GM18507 (cell line): ENCODE results near the gene CBLL1.

Source experiments
- DNase-seq: peaks from one replicate; pipeline ENCODE4 v3.0.0; 2011; ENCODE audit warnings: low read depth; ENCODE audit not compliant: insufficient read length; ENCODE audit errors: extremely low spot score
- FAIRE-seq: peaks from 2 replicates; lab custom pipeline; 2011; peaks lifted over from hg19 to GRCh38; lab: Jason Lieb, UNC

Gene CBLL1

DNA sequence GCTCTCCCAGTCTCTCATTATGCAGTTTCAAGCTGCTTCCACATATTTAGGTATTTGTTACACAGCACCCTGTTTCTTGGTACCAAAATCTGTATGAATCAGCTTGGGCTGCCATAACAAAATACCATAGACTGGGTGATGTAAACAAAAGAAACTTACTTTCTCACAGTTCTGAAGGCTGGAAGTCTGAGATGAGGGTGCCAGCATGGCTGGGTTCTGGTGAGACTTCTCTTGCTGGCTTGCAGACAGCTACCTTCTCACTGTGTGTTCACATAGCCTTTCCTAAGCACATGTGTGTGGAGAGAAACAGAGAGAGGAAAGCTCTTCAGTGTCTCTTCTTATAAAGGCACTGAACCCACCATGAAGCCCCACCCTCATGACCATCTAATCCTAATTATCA is 15.7 kb upstream of the CBLL1 start:
- no peak for DNase-seq
- FAIRE-seq = no peak

DNA sequence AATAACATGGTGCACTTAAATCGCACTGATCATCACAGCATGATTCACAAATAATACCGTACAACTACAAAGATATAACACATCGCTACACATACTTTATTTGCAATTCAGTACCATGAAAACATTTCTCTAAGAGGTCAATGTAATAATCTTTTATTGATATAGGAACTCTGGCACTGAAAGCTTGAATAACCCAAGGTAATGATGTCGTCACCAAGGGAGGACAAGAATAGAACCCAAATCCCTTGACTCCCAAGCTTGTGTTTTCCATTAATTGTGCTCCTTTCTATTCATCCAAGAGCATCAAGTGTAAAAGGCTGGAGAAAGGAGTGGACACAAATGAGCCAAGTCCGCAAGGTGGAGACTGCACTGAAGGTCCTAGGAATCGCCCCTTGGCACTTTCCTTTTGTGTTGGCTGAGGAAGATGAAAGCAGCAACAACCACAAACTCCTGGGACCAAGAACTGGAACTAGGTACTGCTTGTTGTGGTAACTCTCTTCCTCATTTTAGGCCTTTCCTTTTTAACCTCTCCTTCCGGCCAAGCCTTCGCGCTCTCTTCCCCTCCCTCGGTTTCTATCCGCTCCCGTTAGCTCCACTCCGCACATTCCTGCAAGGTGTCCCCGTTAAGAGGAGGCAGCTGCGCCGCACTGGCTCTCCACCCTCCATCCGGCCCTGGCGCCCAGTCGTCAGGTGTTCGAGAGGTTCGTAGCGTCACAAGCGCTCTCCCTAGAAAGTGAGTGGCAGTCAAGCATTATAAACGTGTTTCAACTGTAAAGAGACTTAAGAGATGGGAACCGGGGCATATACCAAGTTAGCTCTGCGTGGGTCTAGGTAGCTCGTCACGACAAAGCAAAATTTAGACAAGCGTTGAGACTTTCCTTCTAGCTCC is 1.0 kb upstream of the CBLL1 start:
- FAIRE-seq (no peak), DNase-seq (no peak)

DNA sequence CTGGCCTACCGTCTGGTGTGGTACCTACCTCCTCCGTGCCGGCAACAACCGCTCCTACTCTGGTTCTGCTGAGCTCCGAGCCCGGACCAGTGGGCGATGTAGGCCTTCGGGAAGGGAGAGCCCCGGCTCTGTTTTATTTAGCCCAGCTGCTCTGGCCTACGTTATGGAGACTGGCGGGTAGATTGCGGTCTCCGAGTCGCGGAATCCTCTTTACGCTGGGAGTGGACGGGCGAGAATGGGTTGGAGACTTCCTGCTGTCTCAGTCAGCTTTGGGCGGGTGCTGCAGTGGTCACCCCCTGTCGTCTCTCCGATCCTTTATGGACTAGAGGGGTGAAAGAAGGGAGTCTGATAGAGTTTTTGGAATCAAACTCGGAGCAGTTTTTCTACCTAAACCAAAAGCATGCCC is 406 bp downstream of the CBLL1 start:
- DNase-seq (peak; percentile 5), FAIRE-seq (no peak)

DNA sequence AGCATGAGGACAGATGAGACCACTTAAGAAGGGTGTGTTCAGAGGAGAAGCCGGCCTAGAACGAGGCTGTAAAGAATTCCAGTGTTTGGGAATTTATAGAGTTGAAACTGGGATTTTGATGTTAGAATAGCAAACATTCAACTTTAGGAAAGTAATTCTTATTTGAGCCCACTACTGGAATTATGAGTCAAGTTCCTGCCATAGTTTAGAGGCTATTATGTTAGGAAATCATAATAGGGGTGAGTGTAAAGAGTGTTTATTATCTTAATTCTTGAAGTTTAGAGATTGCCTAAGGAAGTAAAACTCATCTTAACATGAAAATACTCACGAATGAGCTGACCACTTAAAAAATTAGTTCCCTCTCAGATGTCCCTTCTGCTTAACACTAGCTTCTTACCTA is 2.1 kb downstream of the CBLL1 start:
- DNase-seq = no peak
- FAIRE-seq = no peak

DNA sequence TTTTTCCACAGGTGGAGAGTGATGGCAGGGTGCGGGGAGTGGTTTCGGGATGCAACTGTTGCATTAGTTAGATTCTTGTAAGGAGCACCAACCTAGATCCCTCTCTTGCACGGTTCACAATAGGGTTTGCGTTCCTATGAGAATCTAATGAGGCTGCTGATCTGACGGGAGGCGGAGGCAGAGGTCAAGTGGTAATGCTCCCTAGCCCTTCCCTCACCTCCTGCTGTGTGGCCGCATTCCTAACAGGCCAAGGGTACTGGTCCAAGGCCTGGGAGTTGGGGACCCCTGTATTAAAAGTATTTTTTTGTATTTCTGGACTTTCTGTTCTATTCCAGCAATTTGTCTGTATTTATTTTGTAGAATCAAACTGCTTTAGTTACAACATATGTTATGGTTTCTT is 7.2 kb downstream of the CBLL1 start:
- no peak for DNase-seq

DNA sequence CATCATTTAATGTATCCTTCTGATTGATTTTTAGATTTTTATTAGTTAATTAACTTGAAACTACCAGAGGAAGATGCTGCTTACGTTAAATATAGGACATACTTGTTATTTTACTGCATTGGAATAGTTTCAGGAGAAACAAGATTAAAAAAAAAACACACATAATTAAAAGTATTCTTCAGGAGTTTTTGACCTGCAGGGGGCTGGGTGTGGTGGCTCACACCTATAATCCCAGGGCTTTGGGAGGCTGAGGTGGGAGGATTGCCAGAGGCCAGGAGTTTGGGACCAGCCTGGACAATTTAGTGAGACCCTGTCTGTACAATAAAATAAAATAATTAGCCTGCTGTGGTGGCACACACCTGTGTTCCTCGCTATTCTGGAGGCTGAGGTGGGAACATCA is 10.7 kb downstream of the CBLL1 start:
- DNase-seq = no peak
- no peak for FAIRE-seq

More for the DNA sequence above, 7.2 kb downstream of the CBLL1 start:
- no peak for FAIRE-seq

DNA sequence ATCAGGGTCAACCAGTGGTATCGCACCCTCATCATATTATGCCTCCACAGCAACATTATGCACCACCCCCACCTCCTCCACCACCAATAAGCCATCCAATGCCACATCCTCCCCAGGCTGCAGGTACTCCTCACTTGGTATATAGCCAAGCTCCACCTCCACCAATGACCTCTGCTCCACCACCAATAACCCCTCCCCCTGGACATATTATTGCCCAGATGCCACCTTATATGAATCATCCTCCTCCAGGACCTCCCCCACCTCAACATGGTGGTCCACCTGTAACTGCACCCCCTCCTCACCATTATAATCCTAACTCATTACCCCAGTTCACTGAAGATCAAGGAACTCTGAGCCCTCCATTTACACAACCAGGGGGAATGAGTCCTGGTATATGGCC is 14.7 kb downstream of the CBLL1 start:
- FAIRE-seq (no peak), DNase-seq (no peak)

DNA sequence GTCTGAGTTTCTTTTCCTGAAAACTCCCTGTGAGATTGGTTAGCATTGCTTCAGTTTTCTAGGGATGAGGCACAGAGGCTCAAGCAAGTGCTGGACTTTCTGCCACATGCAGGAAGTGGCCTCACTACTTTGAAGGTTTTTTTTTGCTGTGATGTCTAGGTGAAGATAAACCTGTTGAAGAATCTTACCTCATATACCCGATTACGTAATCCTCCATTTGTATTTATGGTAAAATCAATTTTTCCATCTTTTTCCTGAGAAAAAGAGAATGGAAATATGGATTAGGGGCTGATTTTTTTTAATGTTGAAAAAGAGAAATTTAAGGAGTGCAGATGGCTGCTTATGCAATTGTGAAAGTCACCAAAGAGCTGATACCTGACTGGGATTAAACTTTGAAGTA is 23.4 kb downstream of the CBLL1 start:
- FAIRE-seq (no peak), DNase-seq (no peak)

DNA sequence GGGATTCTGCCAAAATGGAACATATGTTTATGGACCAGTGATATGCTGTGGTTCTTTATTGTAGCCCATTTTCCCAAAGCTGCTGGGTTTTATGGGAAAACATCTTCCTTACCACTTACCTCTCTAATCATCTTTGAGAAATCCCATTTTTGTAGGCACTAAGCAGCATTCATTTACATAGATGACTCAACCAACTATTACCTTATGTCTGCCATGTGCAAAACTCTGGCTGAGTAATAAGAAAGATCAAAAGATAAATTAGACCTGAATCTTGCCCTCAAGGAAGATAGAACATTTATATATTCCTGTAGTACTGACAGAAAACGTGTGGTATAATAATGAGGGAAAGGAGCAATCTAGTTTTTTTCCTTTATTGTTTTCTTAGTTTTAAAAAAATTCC is 24.3 kb downstream of the CBLL1 start:
- FAIRE-seq = no peak
- no peak for DNase-seq

DNA sequence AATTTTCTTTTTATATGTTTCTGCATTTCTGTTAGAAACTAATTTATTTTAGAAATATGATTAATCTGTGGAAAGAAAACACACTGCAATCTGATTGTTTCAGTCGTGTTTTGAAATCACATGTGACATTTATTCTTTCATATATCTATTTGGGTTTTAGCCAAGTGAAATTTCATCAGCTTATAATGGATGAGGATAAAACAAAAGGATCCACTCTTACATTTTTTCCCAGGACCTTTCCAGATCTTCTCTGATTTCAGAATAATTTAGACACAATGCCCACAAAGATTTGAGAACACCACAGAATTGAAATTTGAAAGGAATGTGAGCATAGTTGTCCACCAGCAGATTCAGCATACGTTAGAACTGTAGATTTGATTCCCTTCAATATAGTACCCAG is 29.1 kb downstream of the CBLL1 start:
- FAIRE-seq = no peak
- no peak for DNase-seq

DNA sequence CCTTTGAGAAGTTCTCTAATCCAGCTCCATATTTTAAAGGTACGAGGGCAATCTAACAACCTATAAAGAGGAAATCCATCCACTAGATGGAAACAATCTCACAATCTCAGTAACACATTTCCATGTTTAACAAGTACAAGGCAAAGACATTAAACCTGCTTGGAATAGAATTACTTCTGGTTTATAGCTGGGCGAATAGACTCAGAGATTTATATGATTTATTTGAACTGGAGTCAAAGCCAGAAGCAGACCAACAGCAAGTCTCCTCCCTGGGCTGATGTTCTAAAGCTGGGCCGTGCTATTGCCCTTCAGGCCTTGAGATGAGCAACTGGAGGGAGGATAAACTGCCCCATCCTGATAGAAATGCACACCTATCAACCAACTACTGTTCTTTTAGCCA is 33.8 kb downstream of the CBLL1 start:
- no peak for FAIRE-seq

DNA sequence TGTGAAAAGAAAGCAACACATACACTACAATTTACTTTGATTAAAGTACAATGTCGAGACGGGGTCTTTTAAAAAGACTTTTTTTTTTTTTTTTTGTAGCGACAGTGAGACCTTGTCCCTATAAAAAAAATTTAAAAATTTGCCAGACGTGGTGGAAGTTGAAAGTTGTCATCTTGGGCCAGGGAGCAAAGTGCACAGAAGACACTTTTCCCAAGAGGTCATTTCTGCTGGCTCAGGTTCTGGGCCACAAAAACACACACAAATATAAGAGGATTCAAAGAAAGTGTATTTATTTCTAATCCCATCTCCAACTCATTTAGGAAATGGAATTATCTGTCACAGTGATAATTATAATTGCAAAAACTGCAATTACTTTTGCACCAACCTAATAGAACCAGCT is 34.3 kb downstream of the CBLL1 start:
- no peak for DNase-seq
- FAIRE-seq = no peak

More for the DNA sequence above, 33.8 kb downstream of the CBLL1 start:
- DNase-seq = no peak

DNA sequence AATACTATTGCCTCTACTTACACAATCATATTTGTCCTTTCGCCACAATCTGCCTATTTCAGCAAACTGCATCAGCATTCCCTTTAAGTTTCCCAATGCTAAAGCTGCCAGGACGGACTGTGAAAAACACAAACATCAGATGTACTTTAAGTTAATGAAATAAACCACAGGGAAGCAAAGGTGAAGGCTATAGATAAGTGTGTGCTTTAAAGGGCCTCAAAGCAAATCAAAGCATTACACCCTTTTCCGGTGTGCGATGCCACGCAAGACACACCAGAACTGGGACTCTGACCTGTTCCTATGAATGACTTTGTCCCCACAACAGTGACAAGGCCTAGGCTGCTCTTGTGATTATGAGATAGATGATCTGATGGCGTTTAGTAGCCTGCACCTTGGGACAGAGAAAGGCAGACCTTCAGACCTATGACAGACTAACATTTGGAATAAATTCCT is 35.7 kb downstream of the CBLL1 start:
- DNase-seq = no peak
- FAIRE-seq = no peak

DNA sequence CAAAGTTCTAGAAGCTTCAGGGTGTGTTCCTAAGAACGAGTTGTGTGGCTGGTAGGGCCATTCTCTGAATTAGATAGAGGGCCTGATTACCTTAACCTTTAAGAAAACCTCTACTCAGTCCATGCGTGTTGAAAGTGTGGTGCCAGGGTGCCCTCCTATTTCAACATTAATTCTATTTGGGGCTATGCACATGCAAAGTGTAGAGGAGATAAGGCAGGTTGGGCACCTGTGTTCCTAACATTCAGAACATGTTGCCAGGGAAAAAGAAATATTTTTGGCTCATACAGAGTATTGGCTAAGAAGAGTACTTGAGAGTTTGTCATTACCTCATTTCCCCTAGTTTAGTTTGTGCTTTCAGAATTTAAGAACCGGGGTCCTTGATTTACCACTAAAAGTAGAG is 38.4 kb downstream of the CBLL1 start:
- no peak for FAIRE-seq
- no peak for DNase-seq

DNA sequence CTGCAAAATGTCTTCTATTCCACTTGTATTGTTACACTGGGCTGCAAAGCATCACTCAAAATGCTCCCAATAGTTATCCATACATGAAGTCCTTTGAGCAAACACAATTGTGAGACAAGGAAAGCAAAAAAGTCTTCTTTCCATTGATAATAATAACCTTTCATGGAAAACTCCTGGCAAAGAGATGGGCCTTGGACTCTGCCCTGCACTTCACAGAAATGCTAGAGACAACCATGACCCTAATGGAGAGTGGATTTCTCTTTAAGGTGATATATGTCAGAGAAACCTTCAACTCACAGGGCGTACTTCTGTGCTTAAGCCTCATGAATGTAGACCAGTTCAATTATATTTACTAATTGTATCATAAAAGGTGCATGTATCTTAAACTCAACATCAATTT is 39.7 kb downstream of the CBLL1 start:
- DNase-seq = no peak
- no peak for FAIRE-seq

DNA sequence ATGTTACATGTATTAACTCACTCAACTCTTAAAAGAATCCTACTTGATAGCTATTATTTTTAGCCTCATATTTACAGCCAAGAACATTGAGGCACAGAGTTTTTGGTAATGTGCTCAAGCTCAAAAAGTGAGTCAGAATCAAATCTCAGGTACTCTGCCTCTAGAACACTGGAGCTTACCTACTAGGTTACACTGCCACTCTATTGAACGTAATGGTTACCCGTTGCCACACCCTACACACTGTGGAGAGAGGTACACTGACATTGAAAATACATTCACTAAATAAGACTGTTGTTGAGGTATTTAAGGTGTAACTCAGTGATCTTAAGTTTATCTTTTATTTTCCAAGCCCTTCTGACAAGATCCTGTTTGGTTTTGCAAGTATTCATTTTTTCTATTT is 41.2 kb downstream of the CBLL1 start:
- DNase-seq (no peak), FAIRE-seq (no peak)

DNA sequence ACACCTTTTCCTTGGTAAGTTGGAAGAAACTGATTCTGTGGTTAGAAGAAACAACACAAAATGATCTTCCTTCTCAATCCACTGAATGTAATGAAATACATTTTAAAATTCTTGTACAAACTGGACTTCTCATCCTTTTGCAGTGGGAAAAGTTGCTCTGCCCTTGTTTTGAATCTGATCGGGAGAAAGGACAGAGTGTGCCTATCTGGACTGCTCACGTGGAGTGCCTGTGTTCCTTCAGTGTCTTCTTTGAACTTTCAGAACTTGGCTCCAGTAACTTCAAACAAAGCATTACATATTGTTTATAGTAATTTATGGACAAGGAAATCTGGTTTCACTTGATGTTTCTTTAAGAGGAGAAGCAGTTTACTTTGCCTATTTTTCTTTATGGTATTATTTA is 42.0 kb downstream of the CBLL1 start:
- DNase-seq = no peak
- no peak for FAIRE-seq

DNA sequence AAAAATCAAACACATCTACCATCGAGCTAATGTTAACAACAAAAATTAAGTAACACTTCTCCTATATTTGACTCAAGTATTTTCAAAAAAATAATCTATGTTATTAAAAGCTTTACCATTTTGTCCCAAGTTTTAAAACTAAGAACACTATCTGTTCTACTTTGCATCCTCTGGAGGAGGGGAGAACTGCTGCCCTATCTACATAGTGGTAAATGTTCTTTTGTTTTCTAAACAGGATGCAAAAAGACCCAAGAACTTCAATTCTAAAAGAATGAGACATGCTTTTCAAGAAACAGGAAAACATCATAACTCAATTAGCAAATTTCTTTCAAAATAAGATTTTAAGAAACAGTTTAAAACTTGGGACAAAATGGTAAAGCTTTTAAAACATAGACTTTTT is 44.3 kb downstream of the CBLL1 start:
- no peak for FAIRE-seq
- DNase-seq = no peak

DNA sequence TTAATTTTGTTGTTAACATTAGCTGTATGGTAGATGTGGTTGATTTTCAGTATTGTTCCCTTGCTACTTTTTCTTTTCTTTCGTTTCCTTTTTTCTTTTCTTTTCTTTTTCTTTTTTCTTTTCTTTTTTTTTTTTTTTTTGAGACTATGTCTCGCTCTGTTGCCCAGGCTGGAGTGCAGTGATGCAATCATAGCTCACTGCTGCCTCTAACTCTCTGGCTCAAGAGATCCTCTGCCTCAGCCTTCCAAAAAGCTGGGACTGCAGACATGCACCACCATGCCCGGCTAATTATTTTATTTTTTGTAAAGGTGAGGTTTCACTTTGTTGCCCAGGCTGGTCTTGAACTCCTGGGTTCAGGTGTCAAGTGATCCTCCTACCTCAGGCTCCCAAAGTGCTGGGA is 44.7 kb downstream of the CBLL1 start:
- FAIRE-seq = no peak
- DNase-seq = no peak

DNA sequence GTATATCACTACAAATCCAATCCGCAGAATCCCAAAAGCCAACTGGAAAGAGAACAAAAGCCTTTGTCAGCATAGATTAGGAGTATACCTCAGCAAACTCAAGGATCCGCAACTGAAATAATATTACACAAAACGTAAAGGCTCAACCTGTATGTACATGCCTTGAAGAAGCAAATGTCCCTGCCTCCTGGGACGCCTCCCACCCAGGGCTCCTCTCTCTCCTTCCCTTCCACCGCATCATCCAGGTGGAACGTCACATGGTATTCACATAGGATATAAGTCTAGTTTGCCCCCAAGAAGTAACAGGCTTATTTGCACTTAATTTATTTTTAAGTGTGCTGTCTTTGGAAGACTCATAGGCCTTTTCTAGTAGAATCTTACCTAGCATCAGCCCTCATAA is 45.7 kb downstream of the CBLL1 start:
- DNase-seq = no peak
- FAIRE-seq = no peak

DNA sequence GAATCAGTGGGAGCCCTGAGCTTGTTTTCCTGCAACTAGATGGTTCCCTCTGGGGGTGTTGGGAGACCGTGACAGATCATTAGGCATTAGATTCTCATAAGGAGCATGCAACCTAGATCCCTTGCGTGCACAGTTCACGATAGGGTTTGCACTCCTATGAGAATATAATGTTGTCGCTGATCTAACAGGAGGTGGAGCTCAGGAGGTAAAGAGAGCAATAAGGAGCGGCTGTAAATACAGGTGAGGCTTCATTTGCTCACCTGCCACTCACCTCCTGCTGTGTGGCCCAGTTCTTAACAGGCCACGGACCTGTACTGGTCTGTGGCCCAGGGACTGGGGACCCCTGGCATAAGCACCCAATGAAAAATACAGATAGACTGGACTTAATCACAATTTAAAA is 48.4 kb downstream of the CBLL1 start:
- DNase-seq (no peak), FAIRE-seq (no peak)
